Common myeloid progenitor, CD34-positive (primary cell): Measurements from ENCODE around the gene VWC2L.

ENCODE experiments used
- CTCF ChIA-PET: fragments of 350-600 bp; sonication (Branson Sonifier 250); formaldehyde crosslinking; loops from one replicate; lab custom pipeline; 2021; ENCODE audit warnings: antibody characterized with exemption; lab: Charles Lee
- POLR2A ChIA-PET: fragments of 350-600 bp; sonication (Branson Sonifier 250); formaldehyde crosslinking; loops from one replicate; lab custom pipeline; 2021; ENCODE audit warnings: antibody characterized with exemption; lab: Charles Lee
- DNase-seq, 3 donors: peaks; one replicate each; pipeline versions ENCODE4 v3.0.0 to v3.0.0-alpha.2; 2013
- H3K27ac ChIP-seq, 2 experiments: 1 replicate in 1 of 2; 2 replicates in 1 of 2; pipeline ENCODE4 v1.7.0; 2013; ENCODE audit warnings: inconsistent platforms in 2 of 2, low read length in 2 of 2, mild to moderate bottlenecking in 2 of 2, low read depth in 1 of 2, moderate library complexity in 1 of 2; ENCODE audit not compliant: severe bottlenecking in 2 of 2, insufficient read depth in 1 of 2, poor library complexity in 1 of 2
- H3K27me3 ChIP-seq, 5 experiments: replicated peaks in 2 of 5; 1 replicate in 3 of 5; 2 replicates in 2 of 5; pipeline versions ENCODE4 v1.6.1 to v1.7.0; 2013; ENCODE audit warnings: low read length in 4 of 5, mild to moderate bottlenecking in 2 of 5, moderate library complexity in 2 of 5, inconsistent platforms in 1 of 5; ENCODE audit not compliant: insufficient read depth in 5 of 5, control insufficient read depth in 4 of 5
- H3K36me3 ChIP-seq, 4 experiments: 1 replicate in 2 of 4; 2 replicates in 2 of 4; pipeline versions ENCODE4 v1.6.1 to v1.7.0; 2013; ENCODE audit warnings: low read length in 3 of 4, control low read depth in 1 of 4, mild to moderate bottlenecking in 1 of 4; ENCODE audit not compliant: control insufficient read depth in 4 of 4, insufficient read depth in 4 of 4
- H3K4me1 ChIP-seq, 4 experiments: 1 replicate in 3 of 4; 2 replicates in 1 of 4; pipeline versions ENCODE4 v1.6.1 to v1.7.1; 2013; ENCODE audit warnings: low read length in 3 of 4, mild to moderate bottlenecking in 3 of 4, control low read depth in 1 of 4, inconsistent platforms in 1 of 4, moderate library complexity in 1 of 4; ENCODE audit not compliant: control insufficient read depth in 4 of 4, insufficient read depth in 4 of 4; ENCODE audit errors: control extremely low read depth in 1 of 4
- H3K4me3 ChIP-seq, 7 experiments: 1 replicate in 4 of 7; 2 replicates in 3 of 7; pipeline versions ENCODE4 v1.5.1 to v1.7.0; 2013; ENCODE audit warnings: mild to moderate bottlenecking in 7 of 7, low read length in 6 of 7, moderate library complexity in 6 of 7, inconsistent platforms in 2 of 7, low read depth in 2 of 7, control low read depth in 1 of 7; ENCODE audit not compliant: insufficient read depth in 4 of 7, control insufficient read depth in 1 of 7; ENCODE audit errors: extremely low read depth in 1 of 7
- H3K9me3 ChIP-seq, 5 experiments: 1 replicate in 4 of 5; 2 replicates in 1 of 5; pipeline versions ENCODE4 v1.6.1 to v1.7.1; 2013; ENCODE audit warnings: low read length in 4 of 5, mild to moderate bottlenecking in 2 of 5, inconsistent platforms in 1 of 5, low read depth in 1 of 5, moderate library complexity in 1 of 5; ENCODE audit not compliant: control insufficient read depth in 4 of 5, insufficient read depth in 2 of 5; ENCODE audit errors: control extremely low read depth in 1 of 5
- WGBS: methylation state at CpG from one replicate; pipeline ENCODE4 v1.1.5; 2013; ENCODE audit not compliant: insufficient coverage; 5-methylcytosine and 5-hydroxymethylcytosine counted together

VWC2L gene

GRCh38 chr2:214601852-214602633 lies 191.2 kb downstream of the VWC2L start:
- Histone ChIP-seq H3K4me3 (no peak overlapping the region), H3K27me3 (peaks cover 0 to 1% (median 0%) of the 10 kb centered on the region in 5 experiments), H3K27ac (no peak overlapping the region), H3K4me1 (no peaks in the 10 kb centered on the region), H3K36me3 (no peaks in the 10 kb centered on the region), H3K9me3 (no peaks in the 10 kb centered on the region)
- no peak for DNase-seq
- CTCF ChIA-PET, result no interaction called here
- no CpG with 5 or more reads among the region's 2 CpGs for WGBS
- POLR2A ChIA-PET, result no interaction called here

- CTCF ChIA-PET, result no interaction called here
- Histone ChIP-seq H3K27me3 (peaks cover 0 to 1% (median 0%) of the 10 kb centered on the region in 5 experiments), H3K36me3 (no peaks in the 10 kb centered on the region), H3K4me3 (no peak overlapping the region), H3K9me3 (no peaks in the 10 kb centered on the region), H3K27ac (no peak overlapping the region), H3K4me1 (no peaks in the 10 kb centered on the region)
- POLR2A ChIA-PET, result no interaction called here
- no peak for DNase-seq
- 100% methylated on average over 2 of the region's 5 CpGs for WGBS
These were observed 194.0 kb downstream of the VWC2L start for GRCh38 chr2:214604861-214605260.

GRCh38 chr2:214607051-214607450 lies 196.2 kb downstream of the VWC2L start:
- Histone ChIP-seq H3K27me3 (no peaks in the 10 kb centered on the region), H3K4me3 (no peak overlapping the region), H3K27ac (no peak overlapping the region), H3K4me1 (no peaks in the 10 kb centered on the region), H3K9me3 (no peaks in the 10 kb centered on the region), H3K36me3 (no peaks in the 10 kb centered on the region)
- WGBS, result 96% methylated on average over 4 of the region's 4 CpGs
- DNase-seq, result no peak
- POLR2A ChIA-PET, result no interaction called here
- CTCF ChIA-PET, result no interaction called here

GRCh38 chr2:214611015-214611414 lies 200.2 kb downstream of the VWC2L start:
- Histone ChIP-seq H3K27ac (no peak overlapping the region), H3K4me1 (no peaks in the 10 kb centered on the region), H3K36me3 (no peaks in the 10 kb centered on the region), H3K9me3 (no peaks in the 10 kb centered on the region), H3K27me3 (no peaks in the 10 kb centered on the region), H3K4me3 (no peak overlapping the region)
- no peak for DNase-seq
- CTCF ChIA-PET, result no interaction called here
- no CpG with 5 or more reads among the region's 1 CpG for WGBS
- POLR2A ChIA-PET, result no interaction called here

GRCh38 chr2:214624166-214624760 lies 213.4 kb downstream of the VWC2L start:
- H3K4me1 ChIP-seq, result no peaks in the 10 kb centered on the region
- WGBS, result 100% methylated on average over 1 of the region's 3 CpGs
- DNase-seq, result no peak
- no peaks in the 10 kb centered on the region for H3K36me3 ChIP-seq
- ChIA-PET CTCF (no interaction called here), POLR2A (no interaction called here)
- H3K9me3 ChIP-seq, result no peaks in the 10 kb centered on the region
- no peak overlapping the region for H3K27ac ChIP-seq
- H3K4me3 ChIP-seq, result no peak overlapping the region
- H3K27me3 ChIP-seq, result no peaks in the 10 kb centered on the region

- Histone ChIP-seq H3K27me3 (no peaks in the 10 kb centered on the region), H3K4me3 (no peak overlapping the region), H3K4me1 (no peaks in the 10 kb centered on the region), H3K36me3 (no peaks in the 10 kb centered on the region), H3K27ac (no peak overlapping the region), H3K9me3 (no peaks in the 10 kb centered on the region)
- ChIA-PET CTCF (no interaction called here), POLR2A (no interaction called here)
- WGBS, result 83% methylated on average over 2 of the region's 2 CpGs
- DNase-seq, result no peak
These were observed 217.2 kb downstream of the VWC2L start for GRCh38 chr2:214628091-214628490.
